ENCODE data around the gene GSK3A.
A peak's percentile ranks its signal among the peaks of the same experiment; 100 is the strongest.

The GSK3A gene

GRCh38 chr19:42199440-42200115 is 42.8 kb downstream of the GSK3A start:
- DNase-seq (ENCODE audit: low read depth) = no peak

- no peak for DNase-seq (ENCODE audit: low read depth)
These were observed 43.5 kb downstream of the GSK3A start for GRCh38 chr19:42198676-42199439.

GRCh38 chr19:42197375-42197817 is 45.0 kb downstream of the GSK3A start:
- DNase-seq (ENCODE audit: low read depth) = peak; percentile 22

DNA sequence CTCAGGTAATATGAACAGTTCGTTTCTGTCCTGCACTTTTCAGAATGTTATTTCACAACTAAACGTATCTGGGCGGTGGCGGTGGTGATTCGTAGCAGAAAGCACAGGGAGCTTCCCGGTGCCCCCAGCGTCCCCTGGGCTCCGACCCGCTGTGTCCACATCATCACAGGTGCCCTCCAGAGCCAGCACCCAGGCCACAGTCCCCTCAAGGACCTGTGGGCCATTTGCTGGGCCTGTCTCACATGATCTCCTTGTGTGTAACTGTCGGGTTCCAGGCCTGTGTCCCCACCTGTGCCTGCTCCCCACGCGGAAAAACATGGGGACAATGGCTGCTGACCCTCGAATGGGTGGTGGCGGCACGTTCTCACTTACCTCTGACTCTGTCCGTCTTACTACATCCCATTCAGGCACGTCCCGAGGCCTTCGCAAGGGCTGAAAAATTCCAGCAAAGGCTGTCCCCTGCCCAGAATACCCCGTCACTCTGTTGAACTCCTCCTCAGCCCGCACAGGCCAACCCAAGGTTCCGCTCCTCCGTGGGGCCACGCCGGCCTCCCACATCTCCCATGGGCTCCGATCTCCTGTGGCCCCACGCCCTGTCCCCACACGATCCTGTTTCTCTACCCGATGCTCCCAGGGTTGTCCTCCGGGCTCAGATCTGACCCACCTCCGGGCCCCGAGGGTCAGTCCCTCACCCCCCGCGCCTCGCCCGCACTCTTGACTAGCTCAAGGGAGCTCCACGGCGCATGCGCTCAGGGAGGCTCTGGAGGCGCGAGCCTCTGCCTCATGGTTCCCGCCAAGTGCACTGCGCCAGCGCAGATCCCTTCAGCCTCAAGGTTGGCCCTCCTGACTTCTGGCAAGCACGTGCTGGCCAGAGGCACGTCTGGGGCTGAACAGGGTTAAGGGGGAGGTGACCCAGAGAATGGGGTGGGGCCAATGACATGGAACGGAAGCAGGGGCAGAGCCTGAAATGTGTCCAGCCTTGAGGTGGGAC is 46.1 kb downstream of the GSK3A start:
- DNase-seq (ENCODE audit: low read depth) = no peak

DNA sequence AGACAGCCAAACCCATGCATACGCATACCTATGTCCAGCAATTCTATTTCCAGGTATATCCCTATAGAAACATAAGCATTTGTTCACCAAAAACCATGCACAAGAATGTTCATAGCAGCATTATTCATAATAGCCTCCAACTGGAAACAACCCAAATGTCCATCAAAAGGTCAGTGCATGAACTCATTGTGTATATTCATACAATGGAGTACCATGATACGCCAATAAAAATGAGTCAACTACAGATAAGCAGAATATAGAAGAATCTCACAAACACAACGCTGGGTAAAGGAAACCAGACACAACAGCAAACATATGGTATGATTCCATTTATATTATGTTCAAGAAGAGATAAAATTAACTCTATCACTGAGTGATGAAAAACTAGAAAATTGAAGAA is 48.7 kb downstream of the GSK3A start:
- DNase-seq (ENCODE audit: low read depth) = peak; percentile 77

- no peak for DNase-seq (ENCODE audit: low read depth)
These were observed 49.1 kb downstream of the GSK3A start for GRCh38 chr19:42193294-42193693.

DNA sequence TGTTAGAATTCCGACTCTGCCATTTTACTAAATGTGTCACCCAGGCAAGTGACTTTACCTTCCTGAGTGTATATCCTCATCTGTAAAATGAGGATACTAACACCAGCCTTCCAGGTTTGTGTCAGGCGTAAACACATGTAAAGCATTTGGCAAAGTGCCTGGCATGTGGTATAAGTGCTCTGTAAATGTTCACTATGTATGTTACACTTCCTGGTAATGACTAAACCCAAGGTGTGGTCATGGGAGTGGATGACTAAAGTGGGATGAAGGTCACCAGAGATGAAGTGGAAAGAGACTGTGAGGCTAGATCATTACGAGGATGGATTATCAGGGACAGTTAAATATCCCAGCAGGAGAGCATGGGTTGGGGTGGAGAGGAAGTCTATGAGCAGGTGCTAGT is 50.5 kb downstream of the GSK3A start:
- DNase-seq (ENCODE audit: low read depth) = peak; percentile 71

GRCh38 chr19:42191330-42191729 is 51.1 kb downstream of the GSK3A start:
- no peak for DNase-seq (ENCODE audit: low read depth)

DNA sequence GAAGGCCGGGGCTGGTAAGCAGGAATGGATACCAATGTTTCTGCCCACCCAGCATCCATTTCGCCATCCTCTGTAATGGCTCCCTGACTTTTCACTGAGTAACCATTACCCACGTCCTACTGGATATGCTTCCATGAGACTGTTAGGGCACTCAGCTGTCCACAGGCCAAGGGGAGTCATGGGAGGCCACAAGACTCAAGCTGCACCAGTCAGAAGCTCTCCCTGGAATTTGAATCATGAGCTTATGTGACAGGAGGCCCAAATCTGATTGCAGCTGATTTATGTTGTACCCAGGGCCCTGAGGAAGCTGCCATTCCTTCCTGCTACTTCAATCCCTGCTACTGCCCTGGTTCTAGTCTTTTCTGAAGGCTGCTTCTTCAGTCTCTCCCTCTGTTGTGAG is 53.3 kb downstream of the GSK3A start:
- DNase-seq (ENCODE audit: low read depth) = no peak

GRCh38 chr19:42188665-42189064 is 53.7 kb downstream of the GSK3A start:
- DNase-seq (ENCODE audit: low read depth) = no peak

GRCh38 chr19:42185277-42185676 is 57.1 kb downstream of the GSK3A start:
- DNase-seq (ENCODE audit: low read depth) = no peak

- DNase-seq (ENCODE audit: low read depth) = peak; percentile 71
These were observed 58.0 kb downstream of the GSK3A start for GRCh38 chr19:42184401-42184861.

All from iris pigment epithelial cell (primary cell).